MM.1S (cell line): ENCODE data around the gene PFDN1.

Source experiments
- CTCF ChIP-seq: fragments of 300-600 bp; sonication (generic); IDR thresholded peaks from 2 replicates; pipeline ENCODE4 v1.5.1; 2016; ENCODE audit warnings: antibody characterized with exemption, low read length, mixed read lengths
- EZH2 ChIP-seq: fragments of 300-600 bp; sonication (generic); optimal IDR thresholded peaks from 2 replicates; pipeline ENCODE3; 2017; ENCODE audit warnings: low read depth, mild to moderate bottlenecking, antibody characterized with exemption, low read length, mixed read lengths
- EZH2phosphoT487 ChIP-seq: fragments of 300-600 bp; sonication (generic); IDR thresholded peaks from 2 replicates; pipeline ENCODE4 v1.6.1; 2018; ENCODE audit warnings: antibody characterized with exemption, low read length

- TF ChIP-seq CTCF: no peak
- no peak for TF ChIP-seq EZH2
- TF ChIP-seq EZH2phosphoT487: no peak
Observed at GRCh38 chr5:140235791-140236551, 66.9 kb downstream of the PFDN1 start.
